Kidney (tissue), 14 donors: ENCODE results near the gene EBF3. TPM values are rescaled to one million over a fixed set of nuclear protein-coding genes. Genes with fewer than 3 reads are reported as not detected.

Experiments used
- DNase-seq, 5 donors: peaks; one replicate each; pipeline ENCODE4 v3.0.0-alpha.2; 2013 to 2020
- FAIRE-seq: peaks from 2 replicates; lab custom pipeline; 2012; peaks lifted over from hg19 to GRCh38; lab: Jason Lieb, UNC
- H3K27ac ChIP-seq, 2 donors: one replicate each; pipeline ENCODE4 v1.7.0; 2013; ENCODE audit warnings: low read depth in 2 of 2, low read length in 2 of 2, inconsistent platforms in 1 of 2
- H3K27me3 ChIP-seq: one replicate; pipeline ENCODE4 v1.7.1; 2013; ENCODE audit warnings: low read length, inconsistent platforms; ENCODE audit not compliant: control insufficient read depth, insufficient read depth
- H3K36me3 ChIP-seq, 3 donors: one replicate each; pipeline versions ENCODE4 v1.7.0 to v1.7.1; 2013; ENCODE audit warnings: low read length in 3 of 3, control low read depth in 1 of 3, inconsistent platforms in 1 of 3; ENCODE audit not compliant: insufficient read depth in 3 of 3, control insufficient read depth in 2 of 3
- H3K4me1 ChIP-seq, 3 donors: one replicate each; pipeline versions ENCODE4 v1.7.0 to v1.7.1; 2013; ENCODE audit warnings: low read length in 3 of 3, inconsistent platforms in 1 of 3, low read depth in 1 of 3; ENCODE audit not compliant: control insufficient read depth in 2 of 3, insufficient read depth in 2 of 3
- H3K4me3 ChIP-seq, 3 donors: one replicate each; pipeline versions ENCODE4 v1.7.0 to v1.8.1; 2013; ENCODE audit warnings: low read length in 3 of 3, control low read depth in 1 of 3, inconsistent platforms in 1 of 3
- H3K9ac ChIP-seq, 3 donors: one replicate each; pipeline versions ENCODE4 v1.7.0 to v1.7.1; 2013; ENCODE audit warnings: low read length in 3 of 3, control low read depth in 1 of 3, inconsistent platforms in 1 of 3
- H3K9me3 ChIP-seq, 3 donors: one replicate each; pipeline versions ENCODE4 v1.7.0 to v1.7.1; 2013; ENCODE audit warnings: low read length in 3 of 3, control low read depth in 1 of 3, inconsistent platforms in 1 of 3; ENCODE audit not compliant: control insufficient read depth in 2 of 3, insufficient read depth in 1 of 3
- CTCF ChIP-seq: IDR thresholded peaks from 3 replicates; pipeline ENCODE4 v1.5.1; 2012; ENCODE audit warnings: mild to moderate bottlenecking, moderate library complexity, borderline replicate concordance; ENCODE audit not compliant: insufficient read depth; ENCODE audit errors: extremely low read depth
- intact Hi-C: fragments of 100-400 bp; cut with DNase I; formaldehyde crosslinking; loops from one replicate; pipeline ENCODE4 v1.11.1; 2022
- polyA plus RNA-seq: library from polyadenylated mRNA; stranded (reverse); fragments of 350-450 nt; fragmentation: Illumina TruSeq; extraction: RNeasy Lipid Tissue Mini Kit (QIAGEN cat#74804); gene quantifications from one replicate; pipeline ENCODE4 v1.2.3, GENCODE V29; 2014; ENCODE audit warnings: low read depth, low replicate concordance; ENCODE audit not compliant: insufficient read depth
- total RNA-seq: library from RNA; stranded (reverse); fragmentation: NEBNext Ultra II Directional; extraction: Animal tissue kit (Norgen Biotek cat#: 25700); gene quantifications from one replicate; pipeline ENCODE4 v1.2.1, GENCODE V29; 2021
- donor health status: control.
- donor health status: control.
- donor health status: control.
- donor health status: control.
- donor health status: control.
- donor health status: DM: yes; HTN: yes; CAD: no.
- donor health status: Normal renal cell carcinoma (clear cell type).

Gene EBF3
- total and polyA plus RNA-seq, 2 donors from 2014 or later = 0.09 to 0.98 TPM

GRCh38 chr10:129939416-129940275, 24.4 kb downstream of the EBF3 start:
- intact Hi-C loops = no loop called here

DNA sequence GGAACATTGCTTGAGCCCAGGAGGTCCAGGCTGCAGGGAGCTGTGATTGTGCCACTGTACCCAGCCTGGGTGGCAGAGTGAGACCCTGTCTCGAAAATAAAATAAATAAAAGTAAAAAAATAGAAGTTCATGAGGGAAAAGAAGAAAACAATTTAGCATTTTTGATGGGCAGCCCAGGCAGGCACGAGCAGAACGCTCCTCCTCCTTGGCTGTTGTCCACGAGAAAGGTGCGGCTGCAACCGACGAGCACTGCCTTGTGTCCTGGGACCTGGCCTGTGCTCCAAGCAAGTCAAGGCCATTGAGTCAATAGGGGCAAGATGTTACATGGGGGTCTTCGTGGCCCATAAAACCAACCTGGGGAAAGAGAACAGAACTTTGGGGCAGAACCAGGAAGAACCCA, 25.6 kb downstream of the EBF3 start:
- Histone ChIP-seq H3K27ac (no peak overlapping the region), H3K9me3 (no peaks in the 10 kb centered on the region), H3K27me3 (no peaks in the 10 kb centered on the region), H3K9ac (no peak overlapping the region), H3K4me3 (no peak overlapping the region), H3K36me3 (no peaks in the 10 kb centered on the region), H3K4me1 (no peaks in the 10 kb centered on the region)
- no peak for DNase-seq
- no peak for FAIRE-seq
- TF ChIP-seq CTCF = no peak
- intact Hi-C loops = no loop called here

More at GRCh38 chr10:129939416-129940275, 24.4 kb downstream of the EBF3 start:
- Histone ChIP-seq H3K27me3 (no peaks in the 10 kb centered on the region), H3K9ac (no peak overlapping the region), H3K36me3 (no peaks in the 10 kb centered on the region), H3K4me1 (no peaks in the 10 kb centered on the region), H3K27ac (no peak overlapping the region), H3K9me3 (no peaks in the 10 kb centered on the region), H3K4me3 (no peak overlapping the region)
- DNase-seq = no peak
- FAIRE-seq = no peak
- no peak for TF ChIP-seq CTCF

GRCh38 chr10:129937351-129937751, 26.7 kb downstream of the EBF3 start:
- H3K9me3 ChIP-seq = no peaks in the 10 kb centered on the region
- FAIRE-seq = no peak
- no peak for DNase-seq
- no peak overlapping the region for H3K4me3 ChIP-seq
- no peak for TF ChIP-seq CTCF
- H3K36me3 ChIP-seq = no peaks in the 10 kb centered on the region
- H3K4me1 ChIP-seq = no peaks in the 10 kb centered on the region
- no peaks in the 10 kb centered on the region for H3K27me3 ChIP-seq
- no peak overlapping the region for H3K27ac ChIP-seq
- H3K9ac ChIP-seq = no peak overlapping the region
- intact Hi-C loops = no loop called here
